GM23248 (cell line): ENCODE measurements around the gene CLEC2D. TPM values are rescaled to one million over a fixed set of nuclear protein-coding genes. Genes with fewer than 3 reads are reported as not detected.

ENCODE experiments used
- DNase-seq: peaks from one replicate; pipeline ENCODE4 v3.0.0-alpha.2; 2015
- H2AFZ ChIP-seq: fragments of 200-600 bp; sonication (generic); 2 replicates; pipeline ENCODE4 v1.6.1; 2016; ENCODE audit warnings: antibody characterized with exemption
- H3F3A ChIP-seq: fragments of 200-600 bp; sonication (generic); 2 replicates; pipeline ENCODE4 v1.6.1; 2016; ENCODE audit warnings: mild to moderate bottlenecking, antibody characterized with exemption, mixed run types; ENCODE audit not compliant: insufficient read depth
- H3K27ac ChIP-seq: fragments of 200-600 bp; sonication (generic); 2 replicates; pipeline ENCODE4 v1.5.1; 2016; ENCODE audit warnings: mild to moderate bottlenecking
- H3K27me3 ChIP-seq: fragments of 200-600 bp; sonication (generic); replicated peaks from 2 replicates; pipeline ENCODE4 v1.6.1; 2016; ENCODE audit warnings: mild to moderate bottlenecking; ENCODE audit not compliant: insufficient read depth
- H3K36me3 ChIP-seq: fragments of 200-600 bp; sonication (generic); 2 replicates; pipeline ENCODE4 v1.6.1; 2016; ENCODE audit warnings: low read depth, mild to moderate bottlenecking
- H3K4me1 ChIP-seq: fragments of 200-600 bp; sonication (generic); 2 replicates; pipeline ENCODE4 v1.6.1; 2016; ENCODE audit warnings: mild to moderate bottlenecking; ENCODE audit not compliant: insufficient read depth
- H3K4me2 ChIP-seq: fragments of 200-600 bp; sonication (generic); one replicate; pipeline ENCODE4 v1.6.1; 2016; ENCODE audit warnings: mild to moderate bottlenecking; ENCODE audit not compliant: unreplicated experiment
- H3K4me3 ChIP-seq: fragments of 200-600 bp; sonication (generic); 2 replicates; pipeline ENCODE4 v1.5.1; 2016; ENCODE audit warnings: mild to moderate bottlenecking
- H3K79me2 ChIP-seq: fragments of 200-600 bp; sonication (generic); 2 replicates; pipeline ENCODE4 v1.6.1; 2016; ENCODE audit warnings: mild to moderate bottlenecking; ENCODE audit not compliant: insufficient read depth
- H3K9ac ChIP-seq: fragments of 200-600 bp; sonication (generic); 2 replicates; pipeline ENCODE4 v1.6.1; 2016; ENCODE audit warnings: mild to moderate bottlenecking
- H3K9me2 ChIP-seq: fragments of 200-600 bp; sonication (generic); 2 replicates; pipeline ENCODE4 v1.6.1; 2016; ENCODE audit warnings: mixed run types, mild to moderate bottlenecking, moderate library complexity; ENCODE audit not compliant: insufficient read depth
- H3K9me3 ChIP-seq: fragments of 200-600 bp; sonication (generic); one replicate; pipeline ENCODE4 v1.6.1; 2017; ENCODE audit warnings: low read depth
- H4K20me1 ChIP-seq: fragments of 200-600 bp; sonication (generic); 2 replicates; pipeline ENCODE4 v1.6.0; 2016; ENCODE audit not compliant: insufficient read depth
- EZH2 ChIP-seq: fragments of 200-600 bp; sonication (generic); IDR thresholded peaks from 2 replicates; pipeline ENCODE4 v1.6.1; 2018; ENCODE audit warnings: antibody characterized with exemption, mild to moderate bottlenecking; ENCODE audit not compliant: insufficient read depth, poor library complexity, severe bottlenecking
- EZH2phosphoT487 ChIP-seq: fragments of 200-600 bp; sonication (generic); IDR thresholded peaks from 2 replicates; pipeline ENCODE4 v1.6.1; 2018; ENCODE audit warnings: antibody characterized with exemption, moderate library complexity, mild to moderate bottlenecking, low read depth; ENCODE audit not compliant: insufficient read depth
- WGBS, 2 experiments: methylation state at CpG; one replicate each; pipeline ENCODE4 v1.1.6; 2015 to 2017; ENCODE audit warnings: low lambda C conversion rate in 2 of 2, low coverage in 1 of 2; ENCODE audit errors: missing lambda C conversion rate in 2 of 2; 5-methylcytosine and 5-hydroxymethylcytosine counted together
- in situ Hi-C: fragments of 300-500 bp; cut with MboI; formaldehyde crosslinking; loops from 2 replicates; pipeline ENCODE4 v1.15.0; 2020
- polyA plus RNA-seq: library from polyadenylated mRNA; unstranded; fragments of >200 nt; fragmentation: Nextera tagmentation; extraction: Ambion mirVana; gene quantifications from 2 replicates; pipeline ENCODE4 v1.2.1, GENCODE V29; 2016
- total RNA-seq: library from RNA; depleted of rRNA; stranded (reverse); fragments of >200 nt; shearing (Covaris generic); gene quantifications from 2 replicates; pipeline ENCODE4 v1.2.3, GENCODE V29; 2014

Gene CLEC2D
- total and polyA plus RNA-seq, 2 experiments from 2014 or later, result 0.54 to 2.8 TPM

GRCh38 chr12:9649532-9649940 lies 20.0 kb upstream of the CLEC2D start:
- Histone ChIP-seq H2AFZ (peak overlapping the region; percentile 98), H3K27me3 (no peaks in the 10 kb centered on the region), H3K4me3 (peak overlapping the region; percentile 82), H3K79me2 (peaks cover 44% of the 10 kb centered on the region), H3K9me3 (no peaks in the 10 kb centered on the region), H3F3A (peaks cover 60% of the 10 kb centered on the region), H3K27ac (peak overlapping the region; percentile 94), H3K9ac (peak overlapping the region; percentile 90), H3K9me2 (no peaks in the 10 kb centered on the region), H3K4me2 (peak overlapping the region; percentile 95), H4K20me1 (no peaks in the 10 kb centered on the region), H3K36me3 (no peaks in the 10 kb centered on the region), H3K4me1 (peaks cover 35% of the 10 kb centered on the region)
- TF ChIP-seq EZH2 (no peak), EZH2phosphoT487 (no peak)
- in situ Hi-C loops, result loop anchor here (5.0 kb wide), 1 partner anchor 58 kb away; no protein-coding TSS in a partner anchor
- DNase-seq, result no peak
- WGBS, 2 experiments, result 51 to 54% methylated on average over 5 of the region's 5 CpGs

DNA sequence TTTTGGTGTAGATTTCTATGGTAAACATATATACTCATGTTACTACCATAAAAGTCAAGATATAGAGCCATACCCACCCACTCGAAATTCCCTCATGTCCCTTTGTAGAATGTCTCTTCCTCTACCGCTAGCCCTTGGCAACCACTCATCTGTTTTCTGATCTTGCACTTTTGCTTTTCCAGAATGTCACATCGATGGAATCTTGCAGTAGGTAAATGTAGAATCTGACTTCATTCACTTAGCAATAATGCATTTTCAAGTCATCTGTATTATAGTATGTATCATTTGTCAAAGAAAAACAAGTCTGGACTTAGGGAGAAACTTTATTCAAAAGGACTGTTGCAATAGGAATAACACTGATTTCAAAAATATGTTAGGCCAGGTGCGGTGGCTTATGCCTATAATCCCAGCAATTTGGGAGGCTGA lies 19.3 kb upstream of the CLEC2D start:
- no peak for TF ChIP-seq EZH2phosphoT487
- TF ChIP-seq EZH2, result no peak
- no peaks in the 10 kb centered on the region for H3K9me2 ChIP-seq
- DNase-seq, result peak; percentile 24
- in situ Hi-C loops, result no loop called here
- peaks cover 2% of the 10 kb centered on the region; the same call in 1 of the 2 replicates for H3K36me3 ChIP-seq
- peak overlapping the region; percentile 46; the same call in 1 of the 2 replicates for H2AFZ ChIP-seq
- peak overlapping the region; percentile 90 for H3K9ac ChIP-seq
- H3F3A ChIP-seq, result peaks cover 55% of the 10 kb centered on the region
- 65 to 71% methylated on average over 4 of the region's 4 CpGs for WGBS, 2 experiments
- H3K4me3 ChIP-seq, result peak overlapping the region; percentile 82
- peak overlapping the region; percentile 95 for H3K4me2 ChIP-seq
- H3K9me3 ChIP-seq, result no peaks in the 10 kb centered on the region
- no peaks in the 10 kb centered on the region for H3K27me3 ChIP-seq
- H3K4me1 ChIP-seq, result peaks cover 35% of the 10 kb centered on the region
- H3K79me2 ChIP-seq, result peaks cover 44% of the 10 kb centered on the region
- H3K27ac ChIP-seq, result peak overlapping the region; percentile 94
- no peaks in the 10 kb centered on the region for H4K20me1 ChIP-seq

DNA sequence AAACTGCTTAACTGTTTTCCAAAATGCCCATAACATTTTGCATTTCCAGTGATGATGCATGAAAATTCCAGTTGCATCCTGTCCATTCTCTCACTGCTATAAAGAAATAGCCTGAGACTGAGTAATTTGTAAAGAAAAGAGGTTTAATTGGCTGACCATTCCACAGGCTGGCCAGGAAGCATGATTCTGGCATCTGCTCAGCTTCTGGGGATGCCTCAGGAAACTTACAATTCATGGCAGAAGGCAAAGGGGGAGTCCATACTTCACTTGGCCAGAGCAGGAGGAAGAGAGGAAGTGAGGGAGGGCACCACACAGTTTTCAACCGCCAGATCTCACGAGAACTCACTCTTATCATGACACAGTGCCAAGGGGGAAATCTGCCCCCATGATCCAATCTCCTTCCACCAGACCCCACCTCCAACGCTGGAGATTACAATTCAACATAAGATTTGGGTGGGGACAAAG lies 18.2 kb upstream of the CLEC2D start:
- Histone ChIP-seq H3F3A (peaks cover 45% of the 10 kb centered on the region), H3K9ac (peak overlapping the region; percentile 90), H3K36me3 (peaks cover 4% of the 10 kb centered on the region; the same call in 1 of the 2 replicates), H3K79me2 (peaks cover 44% of the 10 kb centered on the region), H3K4me3 (peak overlapping the region; percentile 82; the same call in 1 of the 2 replicates), H3K4me2 (peak overlapping the region; percentile 95), H3K27me3 (no peaks in the 10 kb centered on the region), H3K9me2 (no peaks in the 10 kb centered on the region), H3K27ac (peak overlapping the region; percentile 94), H3K9me3 (no peaks in the 10 kb centered on the region), H4K20me1 (no peaks in the 10 kb centered on the region), H2AFZ (peak overlapping the region; percentile 46), H3K4me1 (peaks cover 35% of the 10 kb centered on the region)
- no peak for TF ChIP-seq EZH2phosphoT487
- TF ChIP-seq EZH2, result no peak
- peak; percentile 76 for DNase-seq
- 98 to 100% methylated on average over 3 of the region's 3 CpGs for WGBS, 2 experiments
- in situ Hi-C loops, result no loop called here

DNA sequence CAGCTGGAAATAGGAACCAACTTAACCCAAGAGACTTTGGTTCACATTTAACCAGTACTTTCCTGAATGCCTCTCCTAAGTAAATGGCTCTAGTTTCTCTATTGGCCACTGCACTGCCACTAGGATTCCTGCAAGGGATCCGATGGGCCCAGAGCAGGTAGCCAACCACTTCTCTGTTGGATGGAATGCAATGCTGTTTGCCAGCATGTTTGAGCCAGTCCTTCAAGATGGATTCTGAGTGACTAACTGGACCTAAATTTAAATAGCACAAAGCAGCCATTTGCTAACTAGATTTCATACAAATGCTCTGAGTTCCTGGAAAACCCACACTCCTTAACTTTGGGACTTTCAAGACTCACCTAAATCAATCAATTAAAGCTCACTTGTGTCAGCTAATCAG lies 9.5 kb upstream of the CLEC2D start:
- no peaks in the 10 kb centered on the region for H3K27me3 ChIP-seq
- TF ChIP-seq EZH2 (no peak), EZH2phosphoT487 (no peak)
- WGBS, 2 experiments, result 43 to 47% methylated on average over 1 of the region's 1 CpG

More for the DNA sequence above, 9.5 kb upstream of the CLEC2D start:
- Histone ChIP-seq H3K27ac (no peak overlapping the region), H3K4me1 (no peaks in the 10 kb centered on the region), H3F3A (no peaks in the 10 kb centered on the region), H3K79me2 (no peaks in the 10 kb centered on the region), H3K4me2 (no peak overlapping the region), H4K20me1 (no peaks in the 10 kb centered on the region), H3K9me2 (no peaks in the 10 kb centered on the region), H3K9ac (no peak overlapping the region), H3K4me3 (no peak overlapping the region), H3K9me3 (no peaks in the 10 kb centered on the region), H3K36me3 (peaks cover 31% of the 10 kb centered on the region), H2AFZ (no peak overlapping the region)
- no peak for DNase-seq
- in situ Hi-C loops, result no loop called here
